Measurements from ENCODE around the gene FCMR.

The FCMR gene, protein sequence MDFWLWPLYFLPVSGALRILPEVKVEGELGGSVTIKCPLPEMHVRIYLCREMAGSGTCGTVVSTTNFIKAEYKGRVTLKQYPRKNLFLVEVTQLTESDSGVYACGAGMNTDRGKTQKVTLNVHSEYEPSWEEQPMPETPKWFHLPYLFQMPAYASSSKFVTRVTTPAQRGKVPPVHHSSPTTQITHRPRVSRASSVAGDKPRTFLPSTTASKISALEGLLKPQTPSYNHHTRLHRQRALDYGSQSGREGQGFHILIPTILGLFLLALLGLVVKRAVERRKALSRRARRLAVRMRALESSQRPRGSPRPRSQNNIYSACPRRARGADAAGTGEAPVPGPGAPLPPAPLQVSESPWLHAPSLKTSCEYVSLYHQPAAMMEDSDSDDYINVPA

DNA sequence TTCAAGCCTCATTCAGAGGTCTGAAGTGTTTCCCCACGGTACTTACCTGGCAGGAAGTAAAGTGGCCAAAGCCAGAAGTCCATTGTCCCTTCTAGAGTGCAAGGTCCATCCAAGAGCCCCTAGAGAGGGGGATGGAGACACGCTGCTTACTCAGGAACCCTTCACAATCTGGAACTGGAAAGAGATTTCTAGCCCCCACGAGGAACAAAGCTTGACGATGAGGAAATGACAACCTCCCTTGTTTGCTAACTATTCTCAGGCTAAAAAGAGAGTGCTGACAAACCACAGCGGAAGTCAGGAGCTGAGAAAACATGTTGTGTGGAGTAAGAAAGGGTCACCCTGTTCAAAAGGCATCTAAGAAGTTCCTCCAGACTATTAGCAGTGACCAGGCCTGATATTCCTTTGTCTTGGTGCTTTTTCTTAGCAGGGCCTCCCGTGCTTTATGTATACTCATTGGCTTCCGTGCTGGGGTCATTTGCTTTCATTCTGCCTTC, at the start of gene FCMR:
Gene FCMR, minus strand, starts transcription at position 170 of the 494 bp plus-strand sequence. Its CDS starts 87 bp downstream, at position 83.
- DNase-seq (ENCODE audit: low spot score): peak; percentile 86

DNA sequence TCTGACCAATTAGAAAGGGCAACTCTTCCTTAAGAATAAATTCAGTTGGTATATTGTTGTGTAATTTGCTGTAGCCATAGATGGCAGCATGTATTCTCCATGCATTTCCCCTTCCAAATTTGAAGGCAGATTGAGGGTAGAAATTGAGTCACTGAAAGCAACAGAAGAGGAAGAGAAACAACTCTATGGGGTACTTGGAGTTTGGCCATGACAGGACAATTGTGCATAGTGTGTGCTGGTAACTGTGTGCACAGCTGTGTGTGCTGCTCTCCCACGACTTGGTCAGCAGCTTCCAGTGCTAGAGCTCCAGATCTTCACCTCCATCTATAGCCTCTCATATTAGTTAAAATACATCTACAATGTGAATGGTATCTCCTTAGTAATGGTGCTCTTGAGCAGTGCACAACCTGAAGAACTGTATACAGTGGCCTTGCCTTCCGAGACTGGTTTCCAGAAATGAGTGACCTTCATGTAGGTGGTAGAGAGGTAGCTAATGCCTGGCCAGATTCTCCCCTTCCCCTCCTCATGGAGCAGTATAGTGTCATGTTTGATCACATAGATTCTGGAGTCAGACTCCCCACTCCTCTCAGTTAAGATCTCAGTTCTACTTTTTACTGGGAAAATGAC, 49.4 kb upstream of the FCMR start:
- DNase-seq (ENCODE audit: low spot score): peak; percentile 52

DNA sequence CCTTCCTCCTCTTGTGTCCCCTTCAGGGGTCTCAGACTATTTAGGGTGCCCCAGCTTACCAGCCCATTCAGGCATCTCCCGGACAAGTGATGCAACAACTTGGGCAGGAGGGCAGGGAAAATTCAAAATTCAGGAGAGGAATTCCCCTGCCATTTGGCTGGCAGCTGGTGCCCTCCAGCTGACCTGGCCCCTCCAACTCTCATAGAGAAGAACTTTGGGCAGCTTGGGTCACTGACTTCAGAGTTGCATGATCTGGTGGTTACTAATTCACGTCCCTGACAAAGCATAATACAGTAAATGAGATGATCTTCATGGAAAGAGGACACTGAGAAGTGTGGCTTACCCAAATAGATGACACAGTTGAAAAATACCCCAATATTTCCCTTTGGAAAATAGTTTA, 48.7 kb upstream of the FCMR start, which contains the start of gene FCAMR:
Gene FCAMR, minus strand, starts transcription at position 15 of the 400 bp plus-strand sequence. CDS start 335 bp downstream, outside the sequence.
- no peak for DNase-seq (ENCODE audit: low spot score)

DNA sequence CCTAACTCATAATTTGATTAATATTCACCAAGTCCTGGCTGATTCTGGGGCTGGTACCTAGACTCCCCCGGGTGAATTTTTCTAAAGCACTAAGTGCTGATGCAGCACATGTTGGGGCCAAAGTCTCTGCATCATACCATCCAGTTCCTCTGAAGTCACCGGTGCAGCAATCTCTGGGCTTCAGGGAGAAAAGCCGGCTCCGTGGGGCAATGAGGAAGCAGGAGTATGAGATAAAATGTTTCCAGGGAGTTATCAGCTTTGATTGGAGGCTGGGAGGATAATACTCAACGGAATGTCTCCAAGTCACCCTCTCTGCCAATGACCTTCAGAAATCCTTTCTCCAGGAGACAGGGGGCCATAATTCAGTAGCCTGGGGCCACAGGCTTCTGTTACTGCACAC, 47.3 kb upstream of the FCMR start:
- no peak for DNase-seq (ENCODE audit: low spot score)

DNA sequence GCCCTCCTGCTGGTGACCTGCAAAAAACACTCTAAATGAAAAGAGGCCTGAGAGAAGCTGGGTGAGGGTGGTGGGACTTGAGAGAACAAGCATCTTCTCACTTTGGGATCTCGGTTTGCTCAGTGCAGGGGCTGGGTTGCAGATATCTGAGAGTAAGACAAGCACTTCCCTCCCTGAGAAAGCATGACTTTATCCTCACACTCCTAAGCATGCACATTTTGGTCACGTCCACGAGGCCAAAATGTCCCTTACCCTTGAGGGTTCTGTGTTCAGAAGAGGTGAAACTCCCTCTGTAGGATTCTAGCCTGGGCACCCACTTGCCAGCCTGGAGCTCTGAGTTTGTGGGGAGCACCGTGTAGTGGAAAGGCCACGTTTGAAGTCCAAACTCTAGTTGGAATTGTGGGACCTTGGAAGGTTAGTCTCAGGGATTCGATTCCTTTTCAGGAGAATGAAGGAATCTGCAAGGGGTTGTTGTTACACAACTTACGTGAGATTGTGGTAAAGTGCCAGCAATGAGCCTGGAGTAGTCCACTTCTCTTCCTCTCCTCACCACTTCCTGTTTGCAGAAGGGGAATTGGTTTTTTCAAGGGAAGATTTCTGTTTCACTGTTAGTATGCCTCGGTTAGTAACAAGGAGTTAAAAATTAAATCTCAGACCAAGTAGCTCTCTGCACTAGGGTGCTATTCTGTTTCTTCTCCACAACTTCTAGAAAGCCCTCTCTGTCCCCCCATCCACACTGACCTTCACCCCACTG, 45.5 kb upstream of the FCMR start:
- peak; percentile 77 for DNase-seq (ENCODE audit: low spot score)

DNA sequence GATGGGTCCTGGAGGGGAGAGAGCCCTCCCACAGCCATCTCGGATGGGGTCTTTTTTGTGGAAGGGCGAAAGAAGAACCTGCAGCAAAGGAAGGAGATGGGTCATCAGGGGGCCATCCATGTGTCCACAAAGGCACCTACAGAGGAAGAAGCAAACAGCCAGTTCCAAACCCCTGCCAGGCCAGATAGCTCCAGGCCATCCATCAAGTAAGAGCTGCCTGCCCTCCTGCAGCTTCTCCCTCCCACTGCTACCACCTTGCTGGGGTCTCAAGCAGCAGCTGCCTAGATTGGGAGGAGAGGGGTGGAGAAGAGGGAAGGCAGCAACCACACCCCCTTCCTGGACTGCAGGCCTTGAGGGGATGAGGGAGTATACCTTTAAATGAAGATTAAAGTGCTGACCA, 44.0 kb upstream of the FCMR start:
- no peak for DNase-seq (ENCODE audit: low spot score)

DNA sequence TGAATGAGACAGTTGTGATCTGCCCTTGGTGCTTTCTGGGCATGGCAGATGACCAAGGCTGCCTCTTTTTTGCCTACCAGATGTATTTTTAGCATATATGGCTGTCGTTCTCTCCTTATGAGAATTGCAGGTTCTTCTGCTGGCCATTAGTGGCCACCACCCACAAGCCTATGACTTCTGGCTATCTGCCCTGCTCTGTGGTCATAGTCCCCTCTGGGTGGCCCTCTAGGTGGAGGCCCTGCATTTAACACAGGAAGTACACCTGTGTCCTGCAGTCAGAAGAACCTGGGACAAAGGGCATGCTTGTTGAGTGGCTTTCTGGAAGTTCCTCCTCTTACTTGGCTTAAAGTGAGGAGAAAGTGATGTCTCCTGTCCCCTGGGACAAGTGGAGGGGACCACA, 42.0 kb upstream of the FCMR start:
- DNase-seq (ENCODE audit: low spot score): no peak

DNA sequence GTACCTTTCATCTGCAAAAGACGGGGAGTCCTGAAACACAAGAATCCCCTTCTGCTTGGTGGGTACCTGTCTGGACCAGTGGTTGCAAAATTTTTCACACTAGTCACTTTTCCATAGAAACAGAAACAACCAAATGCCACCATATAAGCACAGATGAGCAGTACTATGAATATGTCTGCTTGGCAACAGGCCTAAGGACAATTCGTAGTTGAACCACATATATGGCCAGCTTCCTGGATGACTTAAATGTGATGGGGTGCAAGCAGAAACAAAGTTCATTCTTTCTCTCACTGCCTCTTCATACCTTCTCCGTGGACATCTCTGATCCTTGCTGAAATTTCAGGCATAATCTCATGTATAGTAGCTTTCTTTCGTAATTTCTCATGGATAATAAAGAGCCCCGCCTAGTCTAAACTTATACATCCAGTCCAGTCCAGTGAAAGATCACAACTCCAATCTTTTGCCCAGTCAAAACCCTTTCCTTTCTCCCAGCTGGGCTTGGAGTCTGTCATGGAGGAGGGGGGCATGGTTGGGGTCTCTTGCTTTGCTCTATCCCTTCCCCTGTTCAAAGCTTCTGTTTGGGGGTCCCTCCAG, 41.5 kb upstream of the FCMR start:
- DNase-seq (ENCODE audit: low spot score): no peak

DNA sequence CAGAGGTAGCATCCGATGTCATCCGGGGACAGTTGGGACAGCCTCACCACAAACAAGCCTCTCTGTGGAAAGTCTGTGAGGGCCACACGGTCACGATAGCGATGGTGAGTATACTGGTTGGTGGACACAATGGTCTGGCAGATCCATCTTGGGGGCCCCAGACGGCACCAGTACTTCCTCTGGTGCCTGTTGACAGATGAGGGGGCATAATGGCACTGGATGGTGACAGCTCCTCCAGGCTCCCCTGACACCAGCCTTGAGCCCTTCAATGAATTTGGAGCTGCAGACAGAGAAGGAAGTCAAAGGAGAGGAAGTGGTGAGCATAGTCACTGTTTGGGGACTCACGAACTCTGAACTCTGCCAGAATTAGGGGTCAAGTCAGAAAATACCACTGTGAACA, 40.5 kb upstream of the FCMR start:
- peak; percentile 37 for DNase-seq (ENCODE audit: low spot score)

DNA sequence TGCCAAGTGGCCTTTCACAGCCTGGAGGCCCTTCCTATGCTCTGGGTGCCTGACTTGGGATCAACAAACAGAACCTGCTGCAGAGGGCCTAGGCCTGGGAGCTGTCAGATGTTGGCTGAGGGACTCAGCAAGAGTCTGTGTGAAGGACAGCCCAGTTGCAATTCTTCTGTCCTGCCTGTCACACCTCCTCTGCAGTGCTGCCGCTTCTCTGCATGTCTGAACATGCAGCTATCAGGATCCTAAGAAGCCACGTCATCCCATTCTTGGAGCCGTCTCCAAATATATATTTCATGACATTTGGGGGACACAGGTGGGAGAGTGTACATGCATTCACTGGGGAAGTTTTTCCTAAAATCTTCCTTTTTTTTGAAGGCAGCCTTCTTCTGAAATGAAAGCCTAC, 39.9 kb upstream of the FCMR start:
- DNase-seq (ENCODE audit: low spot score): no peak

DNA sequence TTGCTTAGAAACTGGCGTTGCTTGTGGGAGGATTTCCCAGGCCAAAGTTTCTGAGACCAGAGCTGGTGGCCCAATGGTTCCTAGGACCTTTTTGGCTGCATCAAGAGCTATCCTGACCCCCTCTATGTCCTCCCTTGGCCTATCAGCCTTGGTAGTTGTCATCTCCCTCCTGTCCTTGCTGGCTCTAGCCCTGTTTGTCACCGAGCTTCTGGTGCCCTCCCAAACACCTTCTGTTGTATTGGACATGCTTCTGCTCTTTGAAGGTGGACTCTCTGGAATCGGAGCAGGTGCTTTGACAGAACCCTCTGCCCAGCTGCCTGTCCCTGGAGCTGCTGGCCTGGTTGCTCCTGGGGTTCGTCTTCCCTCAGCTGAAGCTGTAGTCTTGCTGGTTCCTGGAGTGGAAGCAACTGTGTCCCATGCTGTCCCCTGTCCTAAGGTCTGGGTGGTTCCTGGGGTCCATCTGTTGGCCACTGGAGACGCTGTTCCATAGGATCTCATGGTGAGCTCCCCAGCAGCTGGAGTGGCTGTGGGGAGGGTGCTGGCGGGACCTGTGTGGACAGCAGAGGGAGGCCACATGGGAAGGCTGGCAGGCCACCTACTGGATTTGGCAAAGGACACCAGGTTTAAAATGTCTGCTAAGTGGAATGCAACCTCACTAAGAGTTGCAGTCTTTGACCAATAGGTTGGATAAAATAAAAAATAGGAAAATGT, 39.1 kb upstream of the FCMR start:
- no peak for DNase-seq (ENCODE audit: low spot score)

DNA sequence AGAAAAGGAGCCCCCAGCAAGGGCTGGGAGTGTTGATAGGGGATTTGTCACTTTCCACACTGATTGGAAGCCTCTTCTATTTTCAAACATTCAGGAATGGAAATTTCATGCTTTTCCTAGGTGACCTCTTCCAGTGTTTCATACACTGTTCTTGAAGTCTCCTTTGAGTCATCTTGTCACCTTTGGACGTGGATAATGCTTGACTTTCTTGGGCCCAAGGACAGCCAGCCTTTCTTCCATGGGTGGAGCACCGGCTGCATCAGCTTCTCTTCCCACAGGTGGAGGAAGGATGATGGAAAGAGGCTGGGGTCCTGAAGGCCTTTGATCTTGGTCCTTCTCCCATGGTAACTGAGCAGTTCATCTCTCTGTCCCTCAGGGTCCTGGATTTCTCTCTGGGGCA, 36.4 kb upstream of the FCMR start:
- DNase-seq (ENCODE audit: low spot score): no peak

DNA sequence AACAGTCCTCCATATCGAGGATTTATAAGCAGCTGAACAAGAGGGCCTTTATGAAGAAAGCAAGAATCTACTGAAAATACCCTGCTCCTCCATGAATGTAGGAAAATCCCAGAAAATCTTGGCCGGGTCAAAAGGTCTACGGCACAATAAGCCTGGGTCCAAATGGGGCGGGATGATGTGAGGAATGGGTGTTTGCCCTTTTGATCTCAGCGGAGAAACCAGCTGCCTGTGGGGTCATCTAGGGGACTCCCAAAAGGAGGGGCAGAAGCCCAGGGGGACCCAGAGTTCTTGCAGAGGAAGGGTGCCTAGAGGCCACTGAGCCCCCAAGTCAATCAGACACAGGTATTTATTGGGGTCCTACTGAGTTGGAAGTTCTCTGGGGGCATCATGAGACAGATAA, 35.9 kb upstream of the FCMR start:
- no peak for DNase-seq (ENCODE audit: low spot score)

DNA sequence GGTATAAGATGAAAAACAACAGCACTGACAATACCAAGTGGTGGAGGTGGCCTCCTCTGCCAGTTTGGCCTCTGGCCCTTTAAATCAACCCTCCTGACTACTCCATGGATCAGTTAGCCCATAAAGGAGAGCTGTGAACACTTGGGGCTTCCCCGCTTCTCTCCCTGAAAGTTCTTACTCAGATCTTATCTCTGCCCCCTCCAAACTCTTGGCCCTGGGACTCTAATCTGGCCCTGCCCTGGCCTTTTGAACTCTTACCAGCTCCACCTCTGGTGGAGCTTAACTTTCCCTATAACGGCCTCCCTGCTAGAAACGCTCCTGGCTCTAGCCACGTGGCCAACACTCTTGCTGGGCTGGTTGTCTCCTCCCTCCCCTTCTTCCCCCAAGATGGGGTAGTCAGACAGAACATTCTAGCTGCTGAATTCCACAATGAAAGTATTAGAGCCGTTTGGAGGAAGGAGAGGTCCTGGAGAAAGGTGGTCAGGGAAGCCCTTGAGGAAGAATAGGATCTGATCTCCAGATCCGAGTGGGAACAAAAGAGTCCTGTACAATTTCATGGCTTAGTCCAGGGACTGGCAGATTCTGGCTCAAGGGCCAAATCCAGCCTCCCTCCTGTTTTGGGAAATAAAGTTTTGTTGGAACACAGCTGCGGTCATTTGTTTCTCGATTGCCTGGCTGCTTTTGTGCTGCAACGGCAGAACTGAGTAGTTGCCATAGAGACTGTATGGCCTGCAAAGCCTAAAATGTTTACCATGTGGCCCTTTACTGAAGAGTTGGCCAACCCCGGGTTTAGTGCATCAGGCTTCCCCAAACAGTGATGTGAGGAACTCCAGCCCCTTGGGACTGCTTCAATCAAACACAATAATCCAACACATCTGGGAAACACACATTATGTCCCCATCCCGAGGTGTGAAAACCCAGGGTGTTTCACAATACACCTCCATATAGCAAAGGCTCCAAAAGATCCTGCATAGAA, 34.0 kb upstream of the FCMR start:
- DNase-seq (ENCODE audit: low spot score): no peak

DNA sequence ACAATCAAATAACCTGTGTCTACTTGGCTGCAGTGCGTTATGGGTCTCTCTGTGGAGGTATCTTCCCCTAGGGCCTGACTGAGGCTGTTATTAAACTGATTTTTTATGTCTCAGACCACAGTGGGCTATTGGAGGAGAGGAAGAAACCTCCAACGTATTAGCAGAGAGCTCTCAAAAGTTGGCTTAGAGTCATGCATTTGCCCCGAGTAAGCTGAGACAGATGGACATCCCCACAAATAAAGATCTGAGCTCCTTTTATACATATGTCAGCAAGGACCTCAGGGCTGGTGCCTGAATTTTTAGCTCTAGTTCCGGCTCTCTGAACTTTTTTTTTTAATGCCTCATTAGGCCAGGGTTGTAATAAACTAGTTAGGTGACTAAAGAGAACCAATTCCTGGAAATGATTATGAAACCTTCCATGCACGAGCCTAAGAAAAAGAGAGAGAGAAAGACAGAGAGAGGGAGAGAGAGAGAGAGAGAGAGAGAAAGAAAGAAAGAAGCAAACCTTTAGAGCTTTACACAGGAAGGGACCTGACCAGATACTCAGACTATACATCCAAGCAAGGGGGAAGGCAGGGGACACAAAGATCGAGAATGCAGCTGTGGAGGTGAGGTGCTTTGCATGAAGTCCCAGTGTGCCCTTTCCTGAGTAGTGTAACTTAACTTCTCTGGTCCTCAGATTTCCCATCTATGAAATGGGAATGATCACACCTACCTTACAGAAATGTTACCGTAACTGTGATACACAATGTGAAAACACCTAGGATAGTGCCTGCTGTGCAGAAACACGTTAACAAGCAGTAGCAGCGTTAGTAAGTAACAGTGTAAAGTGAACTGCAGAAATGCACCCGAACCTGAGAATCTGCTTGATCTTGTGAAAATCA, 33.0 kb upstream of the FCMR start:
- DNase-seq (ENCODE audit: low spot score): no peak

DNA sequence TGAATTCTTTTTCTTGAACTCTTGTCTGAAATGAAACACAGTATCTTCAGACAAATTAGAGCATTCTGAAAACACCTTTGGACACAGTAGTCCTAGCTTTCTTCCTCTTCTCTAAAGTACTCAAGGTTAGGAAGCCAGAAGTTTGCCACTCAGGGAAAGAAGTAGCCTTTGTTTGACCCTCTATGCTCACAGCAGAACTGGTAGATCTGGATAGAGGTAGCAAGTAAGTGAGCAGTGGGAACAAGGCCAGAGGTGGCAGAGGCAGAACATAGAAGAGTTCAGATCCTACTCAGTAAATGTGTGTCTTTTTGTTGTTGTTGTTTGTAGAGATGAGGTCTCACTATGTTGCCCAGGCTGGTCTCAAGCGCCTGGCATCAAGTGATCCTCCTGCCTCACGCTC, 31.9 kb upstream of the FCMR start:
- DNase-seq (ENCODE audit: low spot score): no peak

DNA sequence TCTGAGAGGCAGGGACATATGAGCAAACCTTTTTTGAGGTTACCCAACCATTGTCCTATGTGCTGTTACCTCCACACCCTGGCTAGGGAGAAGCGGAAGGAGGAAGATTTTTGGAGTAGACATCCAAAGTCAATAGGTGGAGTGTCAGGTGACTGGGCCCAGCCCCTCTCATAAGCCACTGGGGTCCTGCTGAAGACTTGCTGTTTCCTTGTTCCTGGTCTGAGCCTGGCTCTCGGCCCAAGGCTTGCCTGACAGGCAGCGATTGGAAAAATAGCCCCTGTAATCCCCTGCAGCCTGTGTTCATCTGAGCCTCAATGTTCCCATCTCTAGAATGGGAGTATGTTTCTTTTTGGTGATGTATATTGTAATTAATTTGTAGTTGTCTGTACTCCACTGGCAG, 31.4 kb upstream of the FCMR start:
- DNase-seq (ENCODE audit: low spot score): no peak

DNA sequence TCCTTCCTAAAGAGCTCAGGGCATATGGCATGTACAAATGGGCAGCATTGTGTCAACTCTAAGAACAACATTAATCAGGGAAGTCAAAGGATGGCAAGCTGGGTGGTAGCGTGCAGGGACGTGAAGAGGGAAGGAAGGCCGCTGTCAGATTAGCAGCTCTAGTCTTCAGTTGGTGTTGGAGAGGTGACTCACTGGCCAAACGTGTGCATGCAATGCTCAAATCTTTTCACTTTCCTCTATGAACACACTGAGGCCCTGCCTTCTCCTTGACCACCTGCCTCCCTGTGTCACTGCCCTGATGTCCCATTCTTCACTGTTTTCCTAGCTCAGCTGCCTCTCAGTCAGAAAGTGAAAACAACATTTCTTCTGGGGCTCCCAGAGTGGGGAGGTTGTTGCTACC, 30.4 kb upstream of the FCMR start:
- DNase-seq (ENCODE audit: low spot score): no peak

DNA sequence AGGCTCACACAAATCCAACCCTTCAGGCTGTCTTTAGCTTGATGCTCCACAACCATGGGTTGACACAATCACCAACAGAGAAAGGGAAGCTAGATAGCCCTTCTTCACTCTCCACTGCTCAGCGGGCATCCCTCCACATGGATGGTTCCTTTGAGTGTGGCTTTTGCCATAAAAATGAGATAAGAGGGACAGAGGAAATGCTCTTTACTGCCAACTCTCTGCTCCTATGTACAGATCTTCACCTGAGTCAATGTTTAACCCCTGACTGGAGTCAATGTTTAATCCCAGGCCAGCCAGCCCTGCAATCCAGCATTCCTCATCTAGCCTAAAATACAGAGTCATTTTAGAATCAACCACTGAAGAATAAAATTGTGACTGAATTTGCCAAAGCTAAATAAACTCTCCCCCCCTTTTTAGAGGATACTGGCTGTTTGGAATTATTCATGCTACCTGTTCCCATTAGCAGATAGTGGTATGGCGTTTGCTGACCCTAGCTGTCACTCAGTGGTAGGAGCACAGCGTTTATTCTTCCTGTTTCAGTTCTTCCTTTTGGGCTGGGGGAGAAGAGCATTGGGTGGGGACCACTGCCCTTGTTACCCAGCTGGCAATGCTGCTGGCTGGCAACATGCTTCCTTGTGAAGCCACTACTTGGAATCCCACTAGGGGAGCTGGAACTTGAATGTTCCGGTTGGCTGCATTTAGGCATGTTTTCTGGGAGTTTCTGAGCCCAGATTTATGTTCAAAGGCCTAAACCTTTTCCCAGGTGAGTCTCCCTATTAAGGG, 29.8 kb upstream of the FCMR start:
- no peak for DNase-seq (ENCODE audit: low spot score)

All from pons (tissue), 1 donor.